GM15510 (cell line): Measurements from ENCODE around the gene CHORDC1.
A peak's percentile ranks its signal among the peaks of the same experiment; 100 is the strongest.

Source experiments
- POLR2A ChIP-seq: IDR thresholded peaks from 3 replicates; pipeline ENCODE4 v1.6.1; 2011; ENCODE audit warnings: borderline replicate concordance; ENCODE audit not compliant: insufficient read length; ENCODE audit errors: extremely low read depth

Gene CHORDC1

GRCh38 chr11:90222459-90223247 lies at the start of gene CHORDC1:
Gene CHORDC1, minus strand, starts transcription at chr11:90223049. Its CDS starts 95 bp downstream, at chr11:90222954.
- peak; percentile 74 for TF ChIP-seq POLR2A

GRCh38 chr11:90257158-90257525 lies 34.3 kb upstream of the CHORDC1 start:
- no peak for TF ChIP-seq POLR2A

GRCh38 chr11:90256404-90257157 lies 33.7 kb upstream of the CHORDC1 start:
- no peak for TF ChIP-seq POLR2A

GRCh38 chr11:90254065-90254464 lies 31.2 kb upstream of the CHORDC1 start:
- TF ChIP-seq POLR2A = no peak

- no peak for TF ChIP-seq POLR2A
Observed at GRCh38 chr11:90252053-90252452, 29.2 kb upstream of the CHORDC1 start.

GRCh38 chr11:90251599-90251998 lies 28.8 kb upstream of the CHORDC1 start:
- TF ChIP-seq POLR2A = no peak

GRCh38 chr11:90250970-90251369 lies 28.1 kb upstream of the CHORDC1 start:
- TF ChIP-seq POLR2A = no peak

GRCh38 chr11:90246468-90246867 lies 23.6 kb upstream of the CHORDC1 start:
- no peak for TF ChIP-seq POLR2A

GRCh38 chr11:90243534-90243933 lies 20.7 kb upstream of the CHORDC1 start:
- no peak for TF ChIP-seq POLR2A

- no peak for TF ChIP-seq POLR2A
Observed at GRCh38 chr11:90242894-90243416, 20.1 kb upstream of the CHORDC1 start.

GRCh38 chr11:90241414-90241813 lies 18.6 kb upstream of the CHORDC1 start:
- TF ChIP-seq POLR2A = no peak

GRCh38 chr11:90237004-90237403 lies 14.2 kb upstream of the CHORDC1 start:
- no peak for TF ChIP-seq POLR2A

- TF ChIP-seq POLR2A = no peak
Observed at GRCh38 chr11:90235526-90235925, 12.7 kb upstream of the CHORDC1 start.

- no peak for TF ChIP-seq POLR2A
Observed at GRCh38 chr11:90234977-90235376, 12.1 kb upstream of the CHORDC1 start.

- TF ChIP-seq POLR2A = no peak
Observed at GRCh38 chr11:90229791-90230190, 6.9 kb upstream of the CHORDC1 start.

- no peak for TF ChIP-seq POLR2A
Observed at GRCh38 chr11:90228056-90228455, 5.2 kb upstream of the CHORDC1 start.

GRCh38 chr11:90223248-90223585 lies 368 bp upstream of the CHORDC1 start:
- TF ChIP-seq POLR2A = no peak
